Effector CD8-positive, alpha-beta T cell (primary cell): ENCODE measurements around the gene UNC13A.

Source experiments
- DNase-seq: peaks from one replicate; lab custom pipeline; 2025; lab: John Stamatoyannopoulos, UW

The UNC13A gene

DNA sequence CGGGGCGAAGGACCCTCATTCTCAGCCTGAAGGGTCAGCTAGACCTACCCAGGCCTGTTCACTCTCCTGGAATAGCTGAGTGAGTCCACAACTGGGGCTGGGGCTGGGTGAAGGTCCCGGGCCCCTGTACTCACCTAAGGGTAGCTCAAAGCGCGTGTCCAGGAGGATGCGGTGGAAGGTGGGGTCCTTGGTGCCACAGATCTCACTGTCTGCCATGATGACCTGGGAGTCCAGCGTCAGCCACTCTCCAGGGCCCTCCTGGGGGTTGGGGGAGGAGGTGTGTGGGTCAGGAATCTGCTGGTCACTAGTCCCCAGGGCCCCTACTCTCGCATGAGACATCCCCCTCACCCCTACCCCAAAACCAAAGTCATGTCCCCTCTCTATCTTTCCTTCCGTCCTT, 18.7 kb downstream of the UNC13A start:
- no peak for DNase-seq

DNA sequence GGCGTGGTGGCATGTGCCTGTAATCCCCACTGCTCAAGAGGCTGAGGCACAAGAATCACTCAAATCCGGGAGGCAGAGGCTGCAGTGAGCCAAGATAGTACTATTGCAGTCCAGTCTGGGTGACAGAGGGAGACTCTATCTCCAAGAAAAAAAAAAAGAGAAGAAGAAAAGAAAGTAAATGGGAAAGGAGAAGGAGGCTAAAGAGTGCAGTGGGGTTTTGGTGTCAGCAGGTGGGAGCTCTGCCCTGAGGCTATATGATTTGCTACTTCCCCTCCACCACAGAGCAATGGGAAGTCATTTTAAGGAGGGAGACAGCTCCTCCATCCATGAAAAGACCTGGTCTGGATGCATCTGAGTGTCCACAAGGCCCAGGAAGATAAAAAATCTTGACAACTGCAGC, 23.1 kb downstream of the UNC13A start:
- DNase-seq, result no peak

DNA sequence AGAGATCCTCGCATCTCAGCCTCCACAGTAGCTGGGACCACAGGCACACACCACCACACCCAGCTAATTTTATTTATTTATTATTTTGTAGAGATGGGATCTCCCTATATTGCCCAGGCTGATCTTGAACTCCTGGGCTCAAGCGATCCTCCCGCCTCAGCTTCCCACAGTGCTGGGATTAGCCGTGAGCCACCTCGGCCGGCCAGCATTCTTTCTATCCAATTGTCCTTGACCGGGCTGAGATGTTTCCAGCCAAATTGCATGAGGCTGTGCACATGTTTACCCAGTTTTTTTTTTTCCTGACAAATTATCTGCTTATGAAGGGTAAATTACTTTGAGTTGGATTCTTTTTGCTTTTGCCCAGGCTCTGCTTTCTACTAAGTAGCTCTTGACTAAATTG, 28.2 kb downstream of the UNC13A start:
- no peak for DNase-seq

DNA sequence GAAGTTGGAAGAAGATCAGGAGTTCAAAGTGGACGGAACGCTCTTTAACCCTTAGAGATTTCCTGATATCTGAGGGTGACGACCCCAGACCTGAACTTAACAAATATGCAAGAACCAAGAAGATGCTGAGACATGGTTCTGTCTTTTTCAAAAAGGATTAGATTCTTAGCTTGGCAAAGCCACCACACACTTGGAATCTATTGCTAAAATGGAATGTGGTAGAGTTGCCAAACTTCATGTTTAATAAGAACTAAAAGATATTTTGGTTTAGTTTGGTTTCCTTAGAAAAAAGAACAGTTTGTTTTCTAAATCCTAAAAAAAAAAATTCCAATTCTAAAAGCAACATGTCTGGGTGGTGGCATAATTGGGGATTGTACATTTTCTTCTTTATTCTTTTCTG, 29.5 kb downstream of the UNC13A start:
- no peak for DNase-seq

DNA sequence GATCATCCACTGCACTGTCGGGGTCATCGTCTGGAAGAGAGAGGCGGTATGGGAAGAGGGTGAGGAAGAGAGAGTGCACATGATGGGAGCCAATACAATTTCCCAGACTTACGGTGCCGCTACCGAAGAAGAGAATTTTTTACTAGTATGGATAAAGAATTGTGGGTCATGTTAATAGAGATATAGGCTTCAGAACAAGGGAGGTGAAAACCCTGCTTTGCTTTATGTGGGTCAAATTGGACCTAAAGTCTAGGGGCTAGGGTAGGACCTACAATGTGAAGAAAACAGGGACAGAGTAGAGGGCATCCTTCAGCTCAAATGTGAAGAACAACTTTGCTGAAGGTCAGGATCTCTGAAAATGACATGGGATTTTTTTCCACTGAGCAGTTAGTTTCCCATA, 29.9 kb downstream of the UNC13A start:
- no peak for DNase-seq

DNA sequence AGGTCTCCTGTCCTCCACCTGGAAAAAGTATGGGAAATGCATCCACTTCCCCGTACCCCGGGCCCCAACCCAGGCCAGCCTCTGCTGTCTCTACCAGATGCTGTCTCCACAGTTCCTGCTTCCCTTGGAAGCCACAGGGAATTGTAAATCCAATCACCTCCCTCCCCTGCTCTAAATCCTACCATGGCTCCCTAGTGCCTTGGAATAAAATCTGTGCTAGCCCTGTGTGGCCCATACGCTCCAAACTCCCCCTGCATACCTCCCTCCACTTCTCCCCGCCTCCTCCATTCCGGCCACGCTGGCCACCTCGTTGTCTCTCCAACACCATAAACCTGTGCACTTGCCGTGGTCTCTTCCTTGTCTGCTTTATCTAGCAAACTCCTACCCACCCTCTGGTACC, 31.2 kb downstream of the UNC13A start:
- no peak for DNase-seq

DNA sequence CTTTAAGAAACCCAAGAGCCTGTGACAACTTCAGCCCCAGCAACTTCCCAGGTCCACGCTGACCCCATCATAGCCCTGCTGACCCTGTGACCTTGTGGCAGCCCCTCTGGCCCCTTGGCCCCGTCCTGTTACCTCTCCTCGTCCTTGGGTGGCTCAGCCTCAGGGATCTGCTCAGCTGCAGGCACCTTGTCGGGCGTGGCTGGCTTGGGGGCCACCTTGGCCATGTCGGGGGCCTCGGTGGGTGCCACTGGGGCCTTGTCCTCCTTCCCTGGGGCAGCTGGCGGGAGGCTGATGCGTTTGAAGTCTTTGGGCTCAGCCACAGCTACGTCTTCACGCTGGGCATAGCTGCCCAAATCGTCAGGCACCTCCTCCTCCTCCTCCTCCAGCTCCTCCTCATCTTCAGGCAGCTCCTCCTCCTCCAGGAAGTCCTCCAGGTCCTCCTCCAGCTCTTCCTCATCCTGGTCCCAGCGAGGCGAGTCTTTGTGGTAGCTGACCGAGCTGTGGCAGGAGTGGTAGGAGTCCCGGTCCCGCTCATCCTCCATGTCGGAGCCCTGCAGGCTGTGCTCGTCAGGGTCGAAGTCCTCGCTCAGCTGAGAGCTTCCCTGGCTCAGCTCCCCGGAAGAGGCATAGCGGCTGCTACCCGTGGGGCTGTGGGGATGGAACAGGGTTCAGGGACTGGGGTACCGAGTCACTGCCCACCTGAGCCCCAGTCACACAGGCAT, 32.2 kb downstream of the UNC13A start:
- DNase-seq, result no peak

DNA sequence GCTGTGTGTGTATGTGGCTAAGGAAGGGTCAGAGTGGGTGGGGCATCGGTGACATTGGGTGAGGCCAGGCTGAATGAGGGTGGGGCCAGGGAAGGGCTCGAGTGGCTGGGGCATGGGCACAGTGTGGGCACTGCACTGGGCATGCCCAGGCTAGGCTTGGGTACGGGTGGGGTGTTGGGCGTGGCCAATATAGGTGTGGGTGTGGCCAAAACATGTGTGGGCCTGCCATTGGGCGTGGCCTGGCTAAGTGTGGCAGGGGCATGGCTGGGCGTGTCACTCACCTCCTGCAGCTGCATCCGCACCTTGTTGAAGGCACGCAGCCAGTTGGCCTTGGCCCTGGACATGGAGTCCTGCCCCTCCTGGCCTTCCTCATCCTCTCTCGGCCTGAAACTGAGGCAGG, 33.2 kb downstream of the UNC13A start:
- DNase-seq, result no peak

DNA sequence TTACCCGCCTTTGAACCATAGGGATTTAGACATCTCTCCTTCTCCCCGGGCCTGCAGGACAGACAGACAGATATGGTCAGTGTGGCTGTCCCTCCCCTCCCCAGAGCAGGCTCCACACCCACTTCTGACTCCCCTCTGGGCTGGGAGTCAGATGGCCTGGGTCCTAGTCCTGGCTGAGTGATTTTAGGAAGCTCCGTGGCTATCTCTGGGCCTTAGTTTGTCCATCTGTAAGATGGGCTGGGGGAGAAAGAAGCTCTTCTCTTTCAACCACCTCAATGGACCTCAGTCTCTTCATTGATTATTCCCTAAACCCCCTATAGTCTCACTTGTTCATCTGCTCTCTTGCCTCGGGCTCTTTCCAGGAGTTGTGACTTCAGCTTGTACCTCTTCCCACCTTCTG, 35.5 kb downstream of the UNC13A start:
- no peak for DNase-seq

DNA sequence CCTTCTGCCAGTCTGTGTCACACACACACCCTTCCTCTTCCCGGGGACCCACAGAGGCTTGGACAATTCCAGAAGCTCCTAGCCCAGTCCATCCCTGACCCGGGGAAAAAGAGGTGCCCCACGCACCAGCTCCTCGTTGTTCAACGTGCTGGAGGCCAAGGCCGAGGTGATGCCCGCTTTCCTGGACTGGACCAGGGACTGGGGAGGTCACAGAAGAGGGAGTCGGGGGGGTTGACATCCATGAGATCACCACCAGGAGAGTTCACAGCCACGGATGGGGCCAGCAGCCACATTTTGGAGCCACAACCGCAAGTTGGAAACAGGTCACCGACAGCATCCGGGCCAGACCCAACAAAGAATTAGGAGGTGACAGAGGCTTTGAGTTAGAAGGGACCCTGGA, 39.4 kb downstream of the UNC13A start:
- no peak for DNase-seq

DNA sequence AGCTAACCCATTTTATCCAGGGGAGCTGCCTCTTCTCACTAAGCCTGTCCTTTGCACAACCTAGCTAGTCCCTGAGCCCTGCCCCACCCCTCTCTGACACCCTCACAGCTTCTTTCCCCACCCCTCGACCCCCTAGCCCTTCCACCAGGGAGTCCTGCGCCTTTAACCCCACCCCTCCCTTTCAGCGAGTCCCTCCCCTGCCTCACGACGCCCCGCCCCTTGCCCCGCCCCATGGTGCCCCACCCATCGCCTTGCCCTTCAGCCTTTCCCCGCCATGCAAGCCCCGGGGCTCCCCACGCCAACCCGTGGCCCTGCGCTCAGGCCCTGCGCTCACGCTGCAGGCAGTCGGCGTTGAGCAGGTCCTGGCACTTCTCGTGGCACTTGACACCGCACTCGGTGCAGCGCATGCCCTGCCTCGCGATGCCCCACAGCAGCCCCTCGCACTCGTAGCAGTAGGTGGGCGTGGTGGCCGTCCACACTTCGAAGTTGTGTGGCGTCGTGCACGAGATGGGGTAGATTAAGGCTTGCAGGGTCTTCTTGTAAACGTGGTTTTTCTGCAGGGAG, 40.0 kb downstream of the UNC13A start:
- no peak for DNase-seq

DNA sequence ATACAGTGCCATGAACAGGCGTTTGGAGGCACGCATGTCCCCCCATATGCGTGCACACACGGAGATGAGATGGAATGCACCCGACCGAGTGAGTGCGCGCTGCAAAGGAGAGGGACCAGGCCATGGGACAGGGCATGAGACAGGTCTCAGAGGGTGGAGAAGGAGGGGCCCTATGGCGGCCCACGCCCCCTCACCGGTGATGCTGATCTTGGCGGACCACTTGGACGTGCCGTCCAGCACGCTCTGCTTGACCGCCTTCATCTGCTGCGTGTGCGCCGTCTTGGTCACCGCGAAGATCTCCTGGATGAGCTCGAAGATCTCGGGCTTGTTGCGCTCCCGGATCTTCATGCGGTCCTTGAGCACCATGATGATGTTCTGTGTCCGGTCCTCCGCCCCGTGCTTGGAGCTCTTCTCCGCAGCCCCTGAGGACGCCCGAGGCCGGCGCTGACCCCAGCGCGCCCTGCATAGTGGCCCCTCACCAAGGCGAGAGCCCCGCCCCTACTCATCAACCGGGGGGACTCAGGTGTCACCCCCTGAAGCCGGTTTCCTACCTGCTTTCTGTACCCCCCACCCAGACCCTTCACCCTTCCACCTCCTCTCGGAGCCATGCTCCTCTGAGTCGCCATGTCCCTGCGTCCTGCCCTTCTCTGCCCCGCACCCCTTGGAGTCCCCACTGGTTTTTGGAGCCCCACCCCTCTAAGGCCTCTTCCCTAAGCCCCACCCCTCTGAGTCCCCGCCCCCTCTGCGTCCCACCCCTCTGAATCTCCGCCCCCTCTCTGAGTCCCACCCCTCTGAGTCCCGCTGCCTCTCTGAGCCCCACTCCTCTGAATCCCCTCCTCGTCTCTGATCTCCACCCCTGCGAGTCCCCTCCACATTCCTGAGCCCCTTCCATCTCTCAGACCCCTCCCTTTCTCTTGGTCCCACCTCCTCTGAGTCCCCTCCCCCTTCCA, 40.8 kb downstream of the UNC13A start:
- DNase-seq, result no peak

DNA sequence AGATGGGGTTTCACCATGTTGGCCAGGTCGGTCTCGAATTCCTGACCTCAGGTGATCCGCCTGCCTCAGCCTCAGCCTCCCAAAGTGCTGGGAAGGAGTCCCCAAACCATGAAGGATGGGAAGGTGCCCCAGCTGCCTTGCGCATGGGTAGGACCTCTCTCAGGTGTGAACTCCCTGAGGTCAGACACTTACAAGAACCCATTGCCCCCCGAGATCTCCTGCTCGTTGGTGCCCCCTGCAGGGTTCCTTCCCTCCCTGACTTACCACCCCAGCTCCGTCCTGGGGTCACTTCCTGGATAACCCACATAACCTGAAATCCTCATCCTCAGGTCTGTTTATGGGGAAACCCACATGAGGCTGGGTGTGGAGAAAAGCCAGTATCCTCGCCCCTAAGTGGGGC, 41.7 kb downstream of the UNC13A start:
- no peak for DNase-seq

DNA sequence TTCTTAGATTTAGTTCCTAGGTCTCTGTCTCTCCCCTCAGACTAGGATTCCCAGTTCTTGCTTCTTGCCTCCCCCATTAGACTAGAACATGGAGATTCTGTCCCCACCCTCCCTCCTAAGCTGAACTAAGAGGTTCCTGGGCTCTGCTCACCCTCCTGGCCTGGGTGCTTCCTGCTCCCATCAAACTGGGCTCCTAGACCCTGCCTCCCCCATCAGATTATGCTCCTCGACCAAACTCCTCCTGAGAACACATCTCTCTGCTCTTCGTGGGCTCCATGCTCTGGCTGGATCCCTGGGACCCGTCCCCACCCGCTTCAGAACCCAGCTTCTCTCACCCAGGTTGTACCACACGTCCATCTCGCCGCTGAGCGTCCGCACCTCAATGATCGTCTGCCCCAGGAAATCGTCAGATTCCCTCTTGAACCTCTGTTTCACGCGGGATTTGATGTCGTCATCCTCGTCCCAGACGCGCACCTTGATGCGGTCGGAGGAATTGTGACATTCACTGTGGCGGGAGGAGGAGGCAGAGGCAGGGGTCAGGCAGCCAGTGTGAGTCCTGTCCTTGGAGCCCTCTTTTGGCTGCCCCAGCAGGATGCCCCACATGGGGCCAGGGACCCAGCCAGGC, 42.7 kb downstream of the UNC13A start:
- DNase-seq, result no peak

DNA sequence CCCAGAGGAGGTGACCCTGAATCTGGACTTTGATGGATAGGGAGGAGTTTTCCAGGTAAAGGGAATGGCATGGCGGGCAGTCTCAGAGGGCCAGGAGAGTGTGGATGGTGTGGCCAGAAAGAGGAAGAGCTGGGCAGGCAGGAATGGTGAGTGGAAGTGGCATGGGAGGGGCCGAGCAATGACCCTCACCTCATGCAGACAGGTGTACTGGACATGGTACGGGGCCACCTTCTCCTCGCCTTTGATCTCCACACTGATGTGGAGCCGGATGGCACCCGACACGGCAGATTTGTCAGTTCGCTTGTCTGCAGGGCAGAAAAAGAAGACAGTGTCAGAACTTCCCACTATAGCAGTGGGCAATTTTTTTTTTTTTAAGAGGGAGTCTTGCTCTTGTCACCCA, 45.5 kb downstream of the UNC13A start:
- no peak for DNase-seq

DNA sequence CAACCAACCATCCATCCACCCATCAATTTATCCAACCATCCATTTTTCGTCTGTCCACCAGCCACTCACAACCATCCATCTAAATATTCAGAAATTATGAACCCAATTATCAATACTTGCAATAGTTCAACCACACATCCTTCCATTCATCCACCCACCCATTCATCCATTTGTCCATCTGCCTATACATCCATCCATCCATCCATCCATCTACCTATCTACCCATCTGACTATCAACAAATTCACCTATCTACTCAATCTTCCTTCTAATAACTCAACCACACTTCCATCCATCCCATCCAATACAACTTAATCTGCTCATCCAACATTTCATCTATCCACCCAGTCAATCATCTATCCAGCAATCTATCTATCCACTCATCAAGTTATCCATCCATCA, 46.3 kb downstream of the UNC13A start:
- DNase-seq, result no peak

DNA sequence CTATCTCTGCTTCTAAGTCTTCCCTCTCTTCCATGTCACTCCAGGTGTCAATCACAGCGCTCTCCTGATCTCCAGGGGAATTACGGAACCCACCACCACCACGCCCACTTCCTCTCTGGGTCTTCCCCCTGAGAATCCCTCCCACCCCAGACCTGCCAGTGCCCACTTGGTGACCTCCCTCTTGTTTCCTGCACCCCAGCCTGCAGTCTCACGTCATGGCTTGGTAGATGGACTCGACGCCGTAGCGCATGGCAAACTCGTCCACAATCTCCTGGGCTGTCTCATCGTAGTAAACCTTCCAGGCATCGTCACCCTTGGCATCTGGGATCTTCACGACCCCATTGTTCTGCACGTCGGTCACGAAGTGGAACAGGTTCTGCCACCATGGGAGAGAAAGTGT, 47.0 kb downstream of the UNC13A start:
- DNase-seq, result no peak

DNA sequence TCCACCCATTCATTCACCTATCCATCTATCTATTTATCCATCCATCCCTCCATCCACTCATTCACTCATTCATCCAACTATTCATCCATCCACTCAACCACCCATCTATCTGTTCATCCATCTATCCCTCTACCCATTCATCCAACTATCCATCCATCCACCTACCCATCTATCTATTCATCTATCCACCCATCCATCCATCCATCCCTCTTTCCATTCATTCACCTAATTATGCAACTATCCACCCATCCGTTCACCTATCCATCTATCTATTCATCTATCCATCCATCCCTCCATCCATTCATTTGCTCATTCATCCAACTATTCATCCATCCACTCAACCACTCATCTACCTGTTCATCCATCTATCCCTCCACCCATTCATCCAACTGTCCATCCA, 54.5 kb downstream of the UNC13A start:
- no peak for DNase-seq

DNA sequence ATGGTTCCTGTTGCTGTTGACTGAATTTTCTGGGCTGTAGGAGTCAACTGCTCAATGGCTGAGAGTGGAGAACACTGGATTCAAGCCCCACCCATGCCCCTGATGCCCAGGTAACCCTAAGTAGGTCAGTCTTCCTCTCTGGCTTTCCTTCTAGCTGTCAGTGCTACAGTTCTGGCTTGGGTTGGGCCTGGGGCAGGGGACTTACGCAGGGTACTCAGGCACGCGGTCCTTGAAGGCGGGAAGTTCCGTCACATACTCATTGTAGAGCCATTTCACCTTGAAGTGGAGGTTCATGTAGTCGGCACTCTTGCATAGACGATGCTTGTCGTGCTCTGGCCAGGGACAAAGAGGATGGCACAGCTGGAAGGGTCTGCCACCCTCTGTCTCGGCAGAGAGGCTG, 55.6 kb downstream of the UNC13A start:
- DNase-seq, result no peak

DNA sequence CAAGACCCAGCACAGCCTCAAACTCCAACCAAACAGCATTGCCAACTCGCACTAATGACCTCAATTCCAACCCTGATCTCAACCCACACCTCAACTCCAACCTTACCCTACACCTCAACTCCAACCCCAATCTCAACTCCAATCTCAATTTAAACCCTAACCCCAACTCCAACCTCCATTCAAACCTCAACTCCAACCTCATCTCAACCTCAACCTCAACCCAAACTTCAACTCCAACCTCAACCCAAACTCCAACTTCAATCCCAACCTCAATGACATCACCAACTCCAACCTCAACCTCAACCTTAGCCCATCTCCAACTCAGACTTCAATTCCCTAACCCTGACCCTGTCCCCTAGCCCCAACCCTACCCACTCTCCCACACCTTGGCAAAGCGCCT, 58.4 kb downstream of the UNC13A start:
- DNase-seq, result no peak

DNA sequence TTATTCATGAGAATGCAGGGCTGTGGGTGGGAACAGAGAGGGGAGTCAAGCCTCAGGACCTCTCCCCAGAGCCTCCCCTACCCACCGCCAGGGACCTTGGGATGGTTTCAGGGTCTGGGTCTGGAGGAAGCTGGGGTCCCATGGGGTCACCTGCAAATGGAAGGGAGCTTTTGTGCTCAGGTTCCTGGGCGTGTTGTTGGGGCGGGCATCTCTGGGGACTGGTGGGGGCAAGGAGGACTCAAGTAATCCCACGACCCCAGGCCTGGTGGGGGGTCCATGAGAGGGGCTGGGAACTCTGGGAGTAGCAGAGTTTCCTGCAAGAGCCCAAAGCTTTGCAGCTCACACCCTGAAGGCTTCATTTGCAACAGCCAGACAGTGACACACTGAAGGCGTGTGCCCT, 60.2 kb downstream of the UNC13A start:
- no peak for DNase-seq

DNA sequence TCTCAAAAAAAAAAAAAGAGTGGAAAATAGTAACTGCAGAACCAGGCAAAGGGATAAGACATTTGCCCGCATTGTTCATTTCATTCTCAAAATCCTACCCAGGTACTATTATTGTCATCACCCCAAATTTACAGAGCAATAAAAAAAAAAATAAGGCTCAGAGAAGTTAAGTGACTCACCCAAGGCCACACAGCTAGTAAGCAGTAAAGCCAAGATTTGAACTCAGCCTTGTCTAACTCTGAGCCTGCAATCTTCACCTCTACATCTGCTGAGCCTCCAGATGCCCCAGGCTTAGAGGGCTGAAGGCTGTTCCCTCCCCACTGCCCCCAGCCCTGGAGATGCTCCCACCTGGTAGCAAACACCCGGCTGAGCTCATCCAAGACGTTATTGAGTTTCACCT, 61.0 kb downstream of the UNC13A start:
- no peak for DNase-seq
